Sigmoid colon (tissue), 4 donors: Measurements from ENCODE around the gene PRDM13.

ENCODE experiments used
- CTCF ChIP-seq, 4 experiments: fragments of 450-650 bp in 3 of 4; fragments of 200-600 bp in 1 of 4; IDR thresholded peaks; one replicate each; pipeline ENCODE4 v1.5.1; 2016 to 2019; ENCODE audit warnings: antibody characterized with exemption in 4 of 4, mild to moderate bottlenecking in 3 of 4, moderate library complexity in 2 of 4
- EP300 ChIP-seq, 4 donors: sonication (generic); formaldehyde crosslinking; IDR thresholded peaks; one replicate each; pipeline ENCODE4 v1.6.1; 2017; ENCODE audit warnings: antibody characterized with exemption in 4 of 4
- POLR2A ChIP-seq, 2 donors: fragments of 450-650 bp; IDR thresholded peaks; one replicate each; pipeline ENCODE4 v1.6.1; 2016; ENCODE audit warnings: antibody characterized with exemption in 2 of 2, mild to moderate bottlenecking in 2 of 2, moderate library complexity in 2 of 2
- POLR2AphosphoS5 ChIP-seq, 4 donors: sonication (generic); formaldehyde crosslinking; IDR thresholded peaks; one replicate each; pipeline ENCODE4 v1.6.1; 2017; ENCODE audit warnings: antibody characterized with exemption in 4 of 4

GRCh38 chr6:99613409-99613704 is 6.7 kb downstream of the PRDM13 start:
- TF ChIP-seq CTCF (IDR thresholded peaks at IDR 0.05) (peak in 1 of 4 experiments; percentile 45), POLR2AphosphoS5 (IDR thresholded peaks at IDR 0.05) (no peak), POLR2A (IDR thresholded peaks at IDR 0.05) (no peak), EP300 (IDR thresholded peaks at IDR 0.05) (no peak)
